Hepatocyte (in vitro differentiated cells): ENCODE measurements around the gene IGSF23. TPM values are rescaled to one million over a fixed set of nuclear protein-coding genes. Genes with fewer than 3 reads are reported as not detected.

Experiments
- DNase-seq: peaks from one replicate; pipeline ENCODE4 v3.0.0-alpha.2; 2016; ENCODE audit warnings: low spot score
- H2AFZ ChIP-seq: fragments of 200-600 bp; sonication (generic); 2 replicates; pipeline ENCODE4 v1.6.0; 2016; ENCODE audit warnings: antibody characterized with exemption, mild to moderate bottlenecking
- H3K27ac ChIP-seq: fragments of 200-600 bp; sonication (generic); 2 replicates; pipeline ENCODE4 v1.5.1; 2016; ENCODE audit warnings: mild to moderate bottlenecking
- H3K27me3 ChIP-seq: fragments of 200-600 bp; sonication (generic); 2 replicates; pipeline ENCODE4 v1.6.1; 2016
- H3K36me3 ChIP-seq: fragments of 200-600 bp; sonication (generic); replicated peaks from 2 replicates; pipeline ENCODE4 v1.5.1; 2016; ENCODE audit warnings: low read depth; ENCODE audit not compliant: insufficient read depth
- H3K4me1 ChIP-seq: fragments of 200-600 bp; sonication (generic); 2 replicates; pipeline ENCODE4 v1.5.1; 2016; ENCODE audit warnings: mild to moderate bottlenecking, moderate library complexity; ENCODE audit not compliant: insufficient read depth
- H3K4me2 ChIP-seq: fragments of 200-600 bp; sonication (generic); 2 replicates; pipeline ENCODE4 v1.6.0; 2016
- H3K4me3 ChIP-seq: fragments of 200-600 bp; sonication (generic); 2 replicates; pipeline ENCODE4 v1.5.1; 2016; ENCODE audit warnings: mild to moderate bottlenecking
- H3K79me2 ChIP-seq: fragments of 200-600 bp; sonication (generic); 2 replicates; pipeline ENCODE4 v1.6.0; 2017; ENCODE audit warnings: mild to moderate bottlenecking
- H3K9me2 ChIP-seq: fragments of 200-600 bp; sonication (generic); replicated peaks from 2 replicates; pipeline ENCODE4 v1.6.0; 2017; ENCODE audit warnings: mild to moderate bottlenecking; ENCODE audit not compliant: insufficient read depth
- H3K9me3 ChIP-seq: fragments of 200-600 bp; sonication (generic); 2 replicates; pipeline ENCODE4 v1.5.1; 2016; ENCODE audit warnings: low read depth, mild to moderate bottlenecking
- H4K20me1 ChIP-seq: fragments of 200-600 bp; sonication (generic); 2 replicates; pipeline ENCODE4 v1.6.0; 2016; ENCODE audit warnings: mild to moderate bottlenecking; ENCODE audit not compliant: insufficient read depth, poor library complexity, severe bottlenecking
- CTCF ChIP-seq: fragments of 200-600 bp; sonication (generic); IDR thresholded peaks from 2 replicates; pipeline ENCODE4 v1.5.1; 2016; ENCODE audit warnings: antibody characterized with exemption, mild to moderate bottlenecking; ENCODE audit not compliant: poor library complexity
- EZH2 ChIP-seq: fragments of 200-600 bp; sonication (generic); IDR thresholded peaks from 2 replicates; pipeline ENCODE4 v1.6.1; 2016; ENCODE audit warnings: antibody characterized with exemption, mild to moderate bottlenecking, borderline replicate concordance
- EZH2phosphoT487 ChIP-seq: fragments of 200-600 bp; sonication (generic); IDR thresholded peaks from one replicate; pipeline ENCODE4 v1.6.1; 2018; ENCODE audit warnings: antibody characterized with exemption, mild to moderate bottlenecking, low read depth, moderate library complexity; ENCODE audit not compliant: unreplicated experiment, severe bottlenecking
- WGBS: methylation state at CpG from one replicate; pipeline ENCODE4 v1.1.6; 2016; ENCODE audit warnings: low lambda C conversion rate; ENCODE audit errors: missing lambda C conversion rate; 5-methylcytosine and 5-hydroxymethylcytosine counted together
- polyA plus RNA-seq: library from polyadenylated mRNA; unstranded; fragments of >200 nt; fragmentation: Nextera tagmentation; extraction: Ambion mirVana; gene quantifications from 2 replicates; pipeline ENCODE4 v1.2.1, GENCODE V29; 2016
- total RNA-seq: library from RNA; depleted of rRNA; stranded (reverse); fragments of >200 nt; gene quantifications from 2 replicates; pipeline ENCODE4 v1.2.3, GENCODE V29; 2014

The IGSF23 gene
- total and polyA plus RNA-seq, 2 experiments from 2014 or later: 2.1 to 3.8 TPM

- no peaks in the 10 kb centered on the region for H3K9me2 ChIP-seq
- no peaks in the 10 kb centered on the region for H3K36me3 ChIP-seq
- H3K4me3 ChIP-seq: no peak overlapping the region
- no peak for DNase-seq
- WGBS: 84% methylated on average over 3 of the region's 3 CpGs
- no peak for TF ChIP-seq EZH2phosphoT487
- H3K9me3 ChIP-seq: no peaks in the 10 kb centered on the region
- H2AFZ ChIP-seq: no peak overlapping the region
- H4K20me1 ChIP-seq: peaks cover 23% of the 10 kb centered on the region
- H3K79me2 ChIP-seq: peaks cover 63% of the 10 kb centered on the region
- H3K27me3 ChIP-seq: no peaks in the 10 kb centered on the region
- H3K27ac ChIP-seq: peak overlapping the region; percentile 33
- H3K4me2 ChIP-seq: peak overlapping the region; percentile 6
- no peaks in the 10 kb centered on the region for H3K4me1 ChIP-seq
Observed at GRCh38 chr19:44648631-44649251, 35.4 kb downstream of the IGSF23 start.

GRCh38 chr19:44649578-44650145, 36.3 kb downstream of the IGSF23 start:
- Histone ChIP-seq H3K4me1 (no peaks in the 10 kb centered on the region), H3K36me3 (no peaks in the 10 kb centered on the region), H2AFZ (no peak overlapping the region), H3K4me2 (no peak overlapping the region), H3K9me2 (no peaks in the 10 kb centered on the region), H3K27me3 (no peaks in the 10 kb centered on the region), H3K79me2 (peaks cover 61% of the 10 kb centered on the region), H4K20me1 (peaks cover 23% of the 10 kb centered on the region), H3K9me3 (no peaks in the 10 kb centered on the region), H3K4me3 (no peak overlapping the region), H3K27ac (no peak overlapping the region)
- 98% methylated on average over 15 of the region's 15 CpGs for WGBS
- TF ChIP-seq EZH2phosphoT487 (no peak), CTCF (no peak), EZH2 (no peak)
- DNase-seq: no peak

- Histone ChIP-seq H4K20me1 (peaks cover 8% of the 10 kb centered on the region), H3K27me3 (no peaks in the 10 kb centered on the region), H3K79me2 (peaks cover 32% of the 10 kb centered on the region), H3K9me2 (no peaks in the 10 kb centered on the region), H3K4me2 (no peak overlapping the region), H3K4me1 (no peaks in the 10 kb centered on the region), H3K36me3 (no peaks in the 10 kb centered on the region), H3K27ac (no peak overlapping the region), H2AFZ (no peak overlapping the region), H3K9me3 (no peaks in the 10 kb centered on the region), H3K4me3 (no peak overlapping the region)
- WGBS: 99% methylated on average over 5 of the region's 5 CpGs
- no peak for DNase-seq
- TF ChIP-seq EZH2: no peak
- no peak for TF ChIP-seq EZH2phosphoT487
- TF ChIP-seq CTCF: no peak
Observed at GRCh38 chr19:44653343-44653742, 40.0 kb downstream of the IGSF23 start.

GRCh38 chr19:44653977-44654774, 40.8 kb downstream of the IGSF23 start:
- H3K4me3 ChIP-seq: no peak overlapping the region
- H3K79me2 ChIP-seq: peaks cover 24% of the 10 kb centered on the region
- H4K20me1 ChIP-seq: no peaks in the 10 kb centered on the region
- no peak overlapping the region for H3K4me2 ChIP-seq
- TF ChIP-seq CTCF (peak; percentile 54), EZH2 (no peak)
- WGBS: 77% methylated on average over 15 of the region's 16 CpGs
- no peak overlapping the region for H2AFZ ChIP-seq
- H3K4me1 ChIP-seq: no peaks in the 10 kb centered on the region
- no peaks in the 10 kb centered on the region for H3K36me3 ChIP-seq
- peak overlapping the region; percentile 4 for H3K27ac ChIP-seq
- no peaks in the 10 kb centered on the region for H3K9me3 ChIP-seq
- H3K27me3 ChIP-seq: no peaks in the 10 kb centered on the region
- no peaks in the 10 kb centered on the region for H3K9me2 ChIP-seq
- DNase-seq: peak; percentile 77
